T47D (cell line): ENCODE results near the gene SAA2.

Source experiments
- DNase-seq, 2 experiments: peaks; one replicate each; pipeline versions ENCODE4 v3.0.0 to v3.0.0-alpha.2; 2011 to 2012; ENCODE audit warnings: low read depth in 1 of 2, low spot score in 1 of 2
- JUND ChIP-seq: IDR thresholded peaks from 2 replicates; pipeline ENCODE4 v1.6.1; 2012; ENCODE audit warnings: low read depth
- in situ Hi-C: cut with HindIII; loops from 2 replicates; pipeline ENCODE4 v1.10.0; 2016; ENCODE audit warnings: low sequenced_read_pairs, low pct_unique_long_range_greater_than_20kb

The SAA2 gene

DNA sequence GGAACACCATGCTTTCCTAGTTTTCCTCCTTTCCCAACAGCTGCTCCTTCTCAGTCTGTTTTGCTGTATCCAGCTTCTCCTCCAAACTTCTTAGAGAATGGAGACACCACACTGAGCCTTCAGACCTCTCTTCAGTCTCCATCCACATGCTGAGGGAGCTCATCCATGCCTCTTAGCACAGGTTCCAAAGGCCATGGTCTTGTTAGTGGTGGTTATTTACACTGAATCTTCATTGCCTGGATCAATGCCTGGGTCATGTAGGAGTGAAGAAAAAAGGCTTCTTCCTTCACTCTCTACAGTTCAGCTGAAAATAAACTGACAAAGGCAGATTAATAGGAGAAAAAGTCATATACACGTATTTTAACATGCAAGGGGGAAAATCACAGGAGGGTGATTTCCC lies 8.8 kb downstream of the SAA2 start:
- TF ChIP-seq JUND: no peak
- in situ Hi-C loops: no loop called here
- DNase-seq: no peak

DNA sequence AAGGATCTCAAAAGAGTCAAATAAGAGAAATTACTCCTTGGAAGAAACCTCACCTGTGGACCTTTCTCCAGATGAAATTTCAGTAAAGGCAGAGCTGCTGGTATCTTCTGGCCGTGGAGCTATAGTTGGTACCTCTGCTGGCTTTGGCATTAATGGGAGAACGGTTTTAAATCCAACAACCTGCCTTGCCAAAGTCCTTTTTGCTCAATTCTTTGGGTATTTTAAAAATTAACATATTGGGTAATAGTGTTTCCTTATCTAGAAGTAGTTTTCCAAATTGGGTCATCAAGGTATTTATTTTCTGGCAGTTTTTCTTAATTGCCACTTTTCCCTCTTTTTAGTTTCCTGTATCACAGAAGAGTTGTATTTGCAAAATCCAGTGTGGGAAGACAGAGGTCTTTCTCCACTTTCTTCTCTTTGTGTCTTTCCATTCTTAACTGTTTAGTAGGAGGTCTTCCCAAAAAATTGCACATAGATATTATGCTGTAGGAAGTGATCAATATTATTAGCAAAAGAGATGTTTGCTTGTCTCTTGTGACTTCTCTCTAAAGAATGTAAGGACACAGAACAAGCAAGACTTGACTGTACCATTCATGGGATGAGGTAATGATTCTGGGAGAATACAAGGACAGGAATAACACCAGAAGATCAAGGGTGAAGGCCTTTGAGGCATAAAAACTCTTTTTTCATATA lies 11.7 kb downstream of the SAA2 start, which contains the start of gene SAA4:
Gene SAA4, minus strand, starts transcription at position 139 of the 693 bp plus-strand sequence. CDS start 876 bp downstream, outside the sequence.
- no peak for DNase-seq
- in situ Hi-C loops: no loop called here
- no peak for TF ChIP-seq JUND

DNA sequence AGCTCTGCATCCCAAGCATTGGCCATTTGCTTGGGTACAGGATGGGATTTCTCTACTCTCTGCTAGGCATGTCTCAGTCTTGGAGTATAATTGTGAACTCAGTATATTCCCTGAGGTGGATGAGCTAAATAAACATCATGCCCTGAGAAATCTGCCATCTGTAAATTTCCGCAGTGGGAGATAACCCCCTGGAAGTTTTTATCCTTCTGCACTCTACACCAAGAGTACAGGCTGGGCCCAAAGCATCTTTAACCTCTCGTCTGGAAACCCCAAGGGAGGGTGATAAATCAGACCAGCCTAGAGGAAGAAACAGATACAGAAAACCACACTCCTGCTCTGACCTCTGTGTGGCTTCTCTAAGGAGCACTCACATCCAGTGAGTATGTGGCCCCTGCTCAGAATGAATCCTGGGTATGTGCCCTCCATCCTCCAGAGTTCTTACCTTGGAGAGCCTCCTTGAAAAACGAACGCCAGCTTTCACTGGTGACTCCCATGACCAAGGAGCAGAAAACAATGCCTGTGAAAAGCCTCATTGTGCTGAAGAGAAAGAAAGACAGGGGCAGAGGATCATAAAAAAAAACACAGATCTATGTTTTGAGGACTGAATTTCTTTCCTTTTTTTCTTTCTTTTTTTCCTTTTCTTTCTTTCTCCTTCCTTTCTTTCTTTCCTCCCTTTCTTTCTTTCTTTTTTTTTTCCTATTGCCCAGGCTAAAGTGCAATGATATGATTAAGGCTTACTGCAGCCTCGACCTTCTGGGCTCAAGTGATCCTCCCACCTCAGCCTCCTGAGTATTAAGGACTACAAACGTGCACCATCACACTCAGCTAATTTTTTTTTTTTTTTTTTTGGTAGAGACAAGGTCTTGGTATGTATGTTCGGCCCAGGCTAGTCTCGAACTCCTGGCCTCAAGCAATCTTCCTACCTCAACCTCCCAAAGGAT lies 12.8 kb downstream of the SAA2 start:
- no peak for DNase-seq
- TF ChIP-seq JUND: no peak

GRCh38 chr11:18233912-18234311 lies 14.6 kb downstream of the SAA2 start:
- in situ Hi-C loops: no loop called here
- no peak for DNase-seq
- no peak for TF ChIP-seq JUND

More for the DNA sequence above, 12.8 kb downstream of the SAA2 start:
- in situ Hi-C loops: no loop called here

GRCh38 chr11:18230859-18231258 lies 17.6 kb downstream of the SAA2 start:
- no peak for DNase-seq
- no peak for TF ChIP-seq JUND
- in situ Hi-C loops: no loop called here

DNA sequence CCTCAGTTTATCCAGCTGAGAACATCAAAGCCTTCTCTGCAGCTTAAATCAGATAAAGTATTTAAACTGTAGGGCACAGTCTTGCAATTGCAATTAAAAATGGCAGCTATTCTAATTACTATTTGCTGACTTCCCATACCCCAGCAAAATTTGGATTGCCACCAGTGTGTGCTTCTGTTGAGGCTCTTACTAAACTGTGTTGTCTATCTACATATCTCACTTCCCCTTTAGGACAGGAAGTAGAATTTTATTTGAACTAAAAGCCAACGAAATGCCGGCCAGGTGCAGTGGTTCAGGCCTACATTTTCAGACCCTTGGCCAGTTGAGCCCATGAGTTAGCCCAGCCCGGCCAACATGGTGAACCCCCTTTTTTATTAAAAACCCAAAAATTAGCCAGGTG lies 19.0 kb downstream of the SAA2 start:
- in situ Hi-C loops: no loop called here
- DNase-seq: no peak
- TF ChIP-seq JUND: no peak

DNA sequence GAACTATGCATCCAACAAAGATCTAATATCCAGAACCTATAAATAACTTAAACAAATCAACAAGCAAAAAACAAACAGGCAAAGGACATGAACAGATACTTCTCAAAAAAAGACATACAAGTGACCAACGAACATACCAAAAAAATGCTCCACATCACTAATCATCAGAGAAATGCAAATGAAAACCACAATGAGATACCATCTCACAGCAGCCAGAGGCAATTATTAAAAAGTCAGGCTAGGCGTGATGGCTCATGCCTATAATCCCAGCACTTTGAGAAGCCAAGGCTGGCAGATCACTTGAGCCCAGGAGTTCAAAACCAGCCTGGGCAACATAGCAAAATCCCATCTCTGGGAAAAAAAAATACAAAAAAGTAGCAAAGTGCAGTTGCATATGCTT lies 22.6 kb downstream of the SAA2 start:
- DNase-seq: no peak
- in situ Hi-C loops: no loop called here
- no peak for TF ChIP-seq JUND

- in situ Hi-C loops: no loop called here
- TF ChIP-seq JUND: no peak
- DNase-seq: no peak
Measured at GRCh38 chr11:18223591-18224387, 24.7 kb downstream of the SAA2 start.

- in situ Hi-C loops: no loop called here
- TF ChIP-seq JUND: no peak
- no peak for DNase-seq
Measured at GRCh38 chr11:18222814-18223421, 25.6 kb downstream of the SAA2 start.

- no peak for DNase-seq
- no peak for TF ChIP-seq JUND
- in situ Hi-C loops: no loop called here
Measured at GRCh38 chr11:18221274-18221876, 27.1 kb downstream of the SAA2 start.

DNA sequence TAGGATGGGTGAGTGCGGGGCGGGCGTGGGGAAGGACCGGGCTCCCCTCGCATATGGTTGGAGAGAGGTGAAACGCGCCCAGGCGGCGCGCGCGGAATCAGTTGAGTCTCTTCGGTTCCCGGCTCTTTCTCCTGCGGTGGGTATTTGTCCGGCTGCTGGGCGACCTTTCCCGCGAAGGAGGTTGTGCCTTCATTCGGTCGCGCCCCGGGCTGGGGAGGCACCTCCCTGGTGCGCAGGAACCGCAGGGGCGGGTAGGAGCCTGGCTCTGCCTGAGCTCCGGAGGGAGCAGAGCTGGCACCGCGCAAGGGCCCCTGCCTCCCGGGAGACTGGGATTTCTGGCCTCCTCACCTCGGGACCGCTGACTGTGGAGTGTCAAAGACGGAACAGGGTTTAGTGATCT lies 39.4 kb downstream of the SAA2 start:
- DNase-seq: no peak
- no peak for TF ChIP-seq JUND
- in situ Hi-C loops: no loop called here

DNA sequence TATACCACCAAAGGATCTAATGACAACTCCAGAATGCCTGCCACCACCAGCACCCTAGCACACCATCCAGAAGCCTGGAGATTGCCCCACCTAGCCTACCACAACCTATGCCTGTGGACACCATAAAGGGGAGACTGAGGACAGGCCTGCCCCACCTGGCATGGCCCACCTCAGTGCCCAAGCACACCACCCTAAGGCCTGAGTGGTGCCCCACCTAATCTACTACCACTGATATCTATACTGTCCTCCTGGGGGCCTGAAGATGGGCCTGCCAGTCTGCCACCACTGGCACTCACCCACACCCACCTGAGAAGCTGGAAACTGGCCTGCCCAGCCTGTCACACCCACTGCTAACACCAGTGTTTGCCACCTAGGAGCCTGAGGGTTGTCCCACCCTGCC lies 43.7 kb downstream of the SAA2 start:
- in situ Hi-C loops: no loop called here
- no peak for DNase-seq

More for the DNA sequence above, 43.7 kb downstream of the SAA2 start:
- no peak for TF ChIP-seq JUND
